ENCODE data around the gene TMCC1.
"Not testable (repeated sequence)": the region's sequence is repeated elsewhere in the genome, so short reads cannot be mapped to it uniquely, and the experiment has no call there.

TMCC1 gene

GRCh38 chr3:129684270-129684669 is 209.2 kb downstream of the TMCC1 start:
- DNase-seq (ENCODE audit: low spot score): no peak

DNA sequence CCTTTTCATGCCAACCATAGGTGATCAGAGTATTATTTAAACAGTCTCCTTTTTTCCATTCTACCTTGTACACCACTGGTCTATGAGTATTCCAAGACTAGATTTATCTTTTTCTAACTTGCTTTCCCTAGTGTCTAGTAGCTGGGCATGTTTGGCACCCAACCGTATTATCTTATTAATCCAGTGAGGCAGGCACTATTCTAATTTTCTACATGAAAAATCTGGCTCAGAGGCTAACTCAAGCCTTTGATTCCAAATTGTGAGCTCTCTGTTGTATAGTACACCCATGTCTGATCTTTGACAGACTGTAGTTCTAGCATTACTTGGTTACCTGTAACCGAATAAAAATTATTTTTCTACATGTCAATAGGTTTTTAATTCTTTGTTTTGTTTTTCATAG is 210.3 kb downstream of the TMCC1 start:
- no peak for DNase-seq (ENCODE audit: low spot score)

GRCh38 chr3:129676985-129677384 is 216.5 kb downstream of the TMCC1 start:
- no peak for DNase-seq (ENCODE audit: low spot score)

DNA sequence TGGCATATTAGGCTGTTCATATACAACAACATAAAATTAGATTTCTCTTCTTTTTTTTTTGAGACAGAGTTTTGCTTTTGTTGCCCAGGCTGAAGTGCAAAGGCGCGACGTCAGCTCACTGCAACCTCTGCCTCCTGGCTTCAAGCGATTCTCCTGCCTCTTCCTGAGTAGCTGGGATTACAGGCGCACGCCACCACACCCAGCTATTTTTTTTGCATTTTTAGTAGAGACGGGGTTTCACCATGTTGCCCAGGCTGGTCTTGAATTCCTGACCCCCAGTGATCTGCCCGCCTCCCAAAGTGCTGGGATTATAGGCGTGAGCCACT is 218.8 kb downstream of the TMCC1 start:
- not testable (repeated sequence) for DNase-seq (ENCODE audit: low spot score)

- DNase-seq (ENCODE audit: low spot score): no peak
These were observed 219.4 kb downstream of the TMCC1 start for GRCh38 chr3:129673897-129674797.

DNA sequence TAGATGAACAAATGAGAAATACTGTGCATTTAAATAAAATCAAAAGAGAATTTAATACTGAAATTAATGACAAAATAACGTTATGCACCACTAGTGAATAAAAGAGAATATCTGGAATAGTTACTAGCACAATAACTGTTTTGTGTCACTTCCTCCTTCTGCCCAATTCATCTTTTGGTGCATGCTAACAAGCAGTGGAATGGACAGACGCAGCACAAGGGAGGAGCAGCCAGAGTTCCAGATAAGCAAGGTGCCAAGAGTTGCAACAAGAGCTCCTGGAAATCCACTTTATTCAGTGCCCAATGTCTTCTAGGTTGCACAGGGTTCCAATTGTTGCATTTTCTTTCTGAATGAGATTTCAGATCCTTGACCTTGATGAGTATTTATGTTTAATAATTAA is 220.5 kb downstream of the TMCC1 start:
- DNase-seq (ENCODE audit: low spot score): no peak

DNA sequence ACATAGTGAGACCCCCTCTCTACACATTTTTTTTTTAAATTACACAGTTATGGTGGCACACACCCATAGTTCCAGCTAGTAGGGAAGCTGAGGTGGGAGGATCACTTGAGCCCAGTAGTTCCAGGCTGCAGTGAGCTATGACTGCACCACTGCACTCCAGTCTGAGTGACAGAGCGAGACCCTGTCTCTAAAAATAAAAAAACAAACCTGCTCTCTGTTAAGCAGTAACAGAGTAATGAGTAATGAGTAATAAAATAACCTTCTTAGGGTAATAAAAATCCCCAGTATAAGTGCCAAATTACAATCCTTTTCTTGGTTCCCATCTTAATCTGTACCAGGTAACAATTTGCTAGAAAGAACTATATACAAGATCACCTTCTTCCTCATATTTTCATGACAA is 221.1 kb downstream of the TMCC1 start:
- no peak for DNase-seq (ENCODE audit: low spot score)

DNA sequence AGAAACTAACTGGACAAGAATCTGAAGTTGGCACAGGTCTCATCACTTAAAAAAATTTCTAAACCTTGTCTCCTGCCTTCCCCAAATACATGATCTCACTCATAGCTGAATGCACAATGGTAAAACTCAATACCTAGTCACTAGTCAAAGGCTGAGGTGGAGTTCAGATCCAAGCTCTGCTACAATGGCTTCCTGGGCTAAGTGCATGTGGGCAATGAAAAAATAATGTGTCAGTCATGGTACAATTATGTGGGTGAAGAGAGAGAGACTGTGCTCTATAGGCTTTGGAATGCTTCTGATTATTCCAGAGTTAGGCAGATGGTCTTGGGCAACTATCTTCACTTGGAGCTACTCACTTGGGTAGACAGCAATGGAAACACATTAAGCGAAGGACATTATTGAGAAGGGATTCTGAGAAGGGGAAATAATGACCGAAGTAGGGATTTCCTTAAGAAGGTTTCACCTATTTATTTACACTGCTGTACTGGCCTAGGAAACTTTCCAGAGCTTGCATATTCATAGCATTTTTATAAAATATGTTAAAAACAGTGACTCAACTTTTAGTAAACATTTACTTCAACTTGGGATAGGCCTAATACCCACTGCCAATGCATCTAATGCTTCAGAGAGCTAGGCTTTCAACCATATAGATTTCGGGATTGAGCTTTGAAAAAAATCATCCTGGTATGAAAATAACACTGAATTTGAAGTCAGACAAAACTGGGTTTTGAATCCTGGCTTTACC is 228.3 kb downstream of the TMCC1 start:
- DNase-seq (ENCODE audit: low spot score): no peak

GRCh38 chr3:129663930-129664646 is 229.4 kb downstream of the TMCC1 start:
- DNase-seq (ENCODE audit: low spot score): no peak

- DNase-seq (ENCODE audit: low spot score): no peak
These were observed 230.5 kb downstream of the TMCC1 start for GRCh38 chr3:129663045-129663446.

DNA sequence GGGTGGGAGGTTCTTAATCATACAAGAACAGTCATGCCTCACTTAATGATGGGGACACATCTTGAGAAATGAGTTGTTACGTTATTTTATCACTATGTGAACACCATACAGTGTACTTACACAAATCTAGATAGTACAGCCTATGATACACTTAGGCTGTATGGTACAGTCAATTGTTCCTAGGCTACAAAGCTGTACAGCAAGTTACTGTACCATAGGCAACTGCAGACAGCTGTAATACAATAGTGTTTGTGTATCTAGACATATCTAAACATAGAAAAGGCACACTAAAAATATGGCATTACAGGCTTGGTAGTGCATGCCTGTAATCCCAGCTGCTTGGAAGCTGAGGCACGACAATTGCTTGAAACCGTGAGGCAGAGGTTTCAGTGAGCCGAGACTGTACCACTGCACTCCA is 231.3 kb downstream of the TMCC1 start:
- DNase-seq (ENCODE audit: low spot score): no peak

DNA sequence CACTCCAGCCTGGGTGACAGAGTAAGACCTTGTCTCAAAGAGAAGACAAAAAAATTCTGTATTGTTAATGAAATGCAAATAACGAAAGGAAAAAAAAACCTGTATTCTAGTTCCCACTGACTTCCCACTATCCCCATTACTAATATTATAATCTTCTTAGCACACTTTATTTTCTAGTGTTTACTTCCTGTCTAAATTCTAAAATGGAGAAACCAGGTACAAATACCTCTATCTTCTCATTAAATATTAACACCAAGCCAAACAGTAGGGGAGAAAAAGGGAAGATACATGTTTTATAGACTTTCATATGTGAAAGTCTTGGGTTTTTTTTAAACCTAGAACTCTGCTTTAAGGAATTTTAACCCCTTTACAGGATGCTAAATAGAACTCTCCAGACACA is 231.7 kb downstream of the TMCC1 start:
- no peak for DNase-seq (ENCODE audit: low spot score)

DNA sequence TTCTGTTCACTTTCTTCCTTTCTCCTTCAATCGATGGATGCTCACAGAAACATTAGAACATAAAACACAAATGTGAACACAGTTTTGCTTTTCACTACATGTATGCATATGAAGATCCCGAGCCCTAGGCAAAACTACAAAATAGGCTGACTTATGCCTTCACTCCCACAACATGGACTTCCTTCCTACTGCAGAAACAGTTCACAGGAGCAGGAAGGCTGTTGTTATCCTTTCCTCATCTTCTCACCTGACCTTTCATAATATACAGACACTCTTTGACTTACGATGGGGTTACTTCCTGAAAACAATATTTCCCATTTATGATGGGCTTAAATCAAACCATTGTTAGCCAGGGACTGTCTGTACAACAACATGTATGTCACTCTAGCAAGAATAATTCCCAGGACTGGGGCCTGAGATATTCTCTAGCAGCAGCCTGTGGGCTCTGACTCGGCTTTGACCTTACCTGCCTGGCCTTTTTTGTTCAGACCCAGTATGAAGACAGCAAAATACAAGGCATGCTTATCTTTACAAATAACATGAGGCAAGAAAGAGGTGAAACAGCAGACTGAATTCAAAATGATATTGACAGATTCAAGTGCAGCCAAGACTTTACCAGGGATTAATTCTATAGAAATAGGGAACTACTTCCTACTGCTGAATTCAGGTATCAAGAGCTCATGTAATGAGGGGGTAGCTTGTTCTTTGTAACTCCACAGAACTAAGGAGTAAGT is 235.2 kb downstream of the TMCC1 start:
- DNase-seq (ENCODE audit: low spot score): no peak

DNA sequence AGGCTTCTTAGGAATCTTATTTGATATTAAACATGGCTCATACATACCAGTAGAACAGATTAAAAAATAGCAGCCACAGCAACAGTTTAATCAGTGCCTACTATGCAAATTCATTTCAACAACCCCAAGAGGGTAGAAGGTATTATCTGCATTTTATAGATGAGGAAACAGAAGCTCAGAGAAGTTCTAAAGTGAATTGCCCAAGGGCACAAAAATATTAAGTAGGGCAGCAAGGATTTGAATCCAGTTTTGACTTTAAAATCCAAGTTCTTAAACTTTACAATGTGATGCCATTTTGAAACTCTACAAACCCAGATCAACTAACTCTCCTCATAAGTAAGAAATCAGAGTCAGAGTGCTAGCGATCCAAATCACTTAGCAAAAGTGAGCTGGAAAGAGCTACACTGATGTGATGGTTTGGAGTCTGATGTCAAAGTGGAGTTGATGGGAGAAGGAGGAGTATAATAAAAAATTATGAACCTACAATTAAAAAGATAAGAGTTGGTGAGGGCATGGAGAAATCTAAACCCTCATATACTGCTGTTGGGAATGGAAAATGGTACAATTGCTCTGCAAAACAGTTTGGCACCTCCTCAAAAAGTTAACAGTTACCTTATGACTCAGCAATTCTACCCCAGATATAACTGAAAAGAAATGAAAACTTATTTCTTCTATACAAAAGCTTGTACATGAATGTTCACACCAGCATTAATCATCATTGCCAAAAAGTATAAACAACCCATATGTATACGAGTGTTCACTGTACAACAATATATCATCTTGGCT is 236.1 kb downstream of the TMCC1 start:
- no peak for DNase-seq (ENCODE audit: low spot score)

- DNase-seq (ENCODE audit: low spot score): no peak
These were observed 236.8 kb downstream of the TMCC1 start for GRCh38 chr3:129656659-129657247.

- DNase-seq (ENCODE audit: low spot score): no peak
These were observed 238.2 kb downstream of the TMCC1 start for GRCh38 chr3:129655291-129655700.

GRCh38 chr3:129654131-129654530 is 239.4 kb downstream of the TMCC1 start:
- no peak for DNase-seq (ENCODE audit: low spot score)

DNA sequence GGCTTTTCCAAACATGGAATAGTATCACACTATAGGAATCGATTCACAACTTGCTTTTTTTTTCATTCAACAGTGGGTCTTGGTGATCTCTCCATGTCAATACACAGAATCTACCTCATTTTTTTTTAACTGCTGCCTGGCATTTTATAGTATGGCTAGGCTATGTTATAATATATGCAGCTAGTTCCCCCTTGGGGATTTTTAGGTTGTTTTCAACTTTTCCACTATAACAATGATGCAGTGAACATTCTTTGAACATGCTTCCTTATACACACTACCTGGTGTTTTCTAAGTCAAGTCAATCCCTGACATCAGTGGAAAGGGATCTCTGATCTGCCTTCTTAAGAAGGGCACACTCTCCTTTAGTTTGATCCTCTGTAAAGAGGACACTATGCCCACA is 240.5 kb downstream of the TMCC1 start:
- no peak for DNase-seq (ENCODE audit: low spot score)

DNA sequence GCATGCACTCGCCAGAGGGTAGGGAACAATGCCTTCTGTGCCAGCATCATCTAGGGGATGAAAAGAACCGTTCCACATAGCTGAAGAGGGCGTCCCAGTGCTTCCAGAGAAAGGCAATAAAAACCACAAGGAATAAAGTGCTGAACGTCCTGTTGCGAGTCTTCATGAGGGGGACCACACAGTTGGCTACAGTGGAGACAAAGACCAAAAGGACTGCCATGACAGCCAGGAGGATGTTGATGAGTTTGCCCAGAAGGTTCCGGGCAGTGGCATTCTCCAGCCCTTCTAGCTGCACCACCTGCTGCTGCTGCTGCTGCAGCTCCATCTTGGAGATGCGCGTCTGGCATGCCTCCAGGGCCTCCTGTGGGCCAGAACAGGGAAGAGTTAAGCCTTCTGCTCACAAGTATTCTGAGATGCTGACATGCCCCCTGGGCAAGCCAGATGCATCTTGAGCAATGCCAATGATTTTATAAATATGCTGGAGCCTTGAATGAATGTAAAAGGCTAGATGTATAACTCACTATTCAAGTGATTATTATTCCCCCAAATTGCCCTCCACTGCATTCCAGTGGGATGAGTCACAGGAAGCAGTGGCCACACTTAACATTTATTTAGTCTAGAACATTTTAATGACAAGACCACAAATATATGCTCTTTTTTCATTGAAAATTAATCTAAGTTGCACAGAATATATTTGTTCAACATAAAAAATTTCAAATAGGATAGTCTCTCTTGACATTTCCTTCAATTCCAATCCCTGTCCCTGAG is 241.9 kb downstream of the TMCC1 start:
- no peak for DNase-seq (ENCODE audit: low spot score)

- no peak for DNase-seq (ENCODE audit: low spot score)
These were observed 243.1 kb downstream of the TMCC1 start for GRCh38 chr3:129650256-129650872.
